Sigmoid colon (tissue), 7 donors: ENCODE data around the gene FAM89A. TPM values are rescaled to one million over a fixed set of nuclear protein-coding genes. Genes with fewer than 3 reads are reported as not detected.
"Not testable (repeated sequence)": the region's sequence is repeated elsewhere in the genome, so short reads cannot be mapped to it uniquely, and the experiment has no call there.

Source experiments
- DNase-seq: peaks from one replicate; pipeline ENCODE4 v3.0.0-alpha.2; 2019
- H3K27ac ChIP-seq, 4 donors: fragments of 200-600 bp; sonication (generic); one replicate each; pipeline ENCODE4 v1.5.1; 2016 to 2019; ENCODE audit warnings: mild to moderate bottlenecking in 1 of 4
- H3K27me3 ChIP-seq, 3 donors: fragments of 200-600 bp; sonication (generic); one replicate each; pipeline ENCODE4 v1.5.1; 2019; ENCODE audit warnings: mild to moderate bottlenecking in 1 of 3
- H3K36me3 ChIP-seq, 4 donors: fragments of 200-600 bp; sonication (generic); one replicate each; pipeline ENCODE4 v1.5.1; 2016 to 2019
- H3K4me1 ChIP-seq, 4 donors: fragments of 200-600 bp; sonication (generic); one replicate each; pipeline ENCODE4 v1.5.1; 2017 to 2019
- H3K4me3 ChIP-seq, 4 donors: fragments of 200-600 bp; sonication (generic); one replicate each; pipeline ENCODE4 v1.5.1; 2017 to 2019; ENCODE audit warnings: mild to moderate bottlenecking in 2 of 4, moderate library complexity in 1 of 4
- H3K9me3 ChIP-seq, 4 donors: fragments of 200-600 bp in 3 of 4; sonication (generic) in 3 of 4; one replicate each; pipeline versions ENCODE4 v1.5.1 to v1.6.1; 2013 to 2019
- CTCF ChIP-seq, 4 experiments: fragments of 450-650 bp in 3 of 4; fragments of 200-600 bp in 1 of 4; IDR thresholded peaks; one replicate each; pipeline ENCODE4 v1.5.1; 2016 to 2019; ENCODE audit warnings: antibody characterized with exemption in 4 of 4, mild to moderate bottlenecking in 3 of 4, moderate library complexity in 2 of 4
- EP300 ChIP-seq, 4 donors: sonication (generic); formaldehyde crosslinking; IDR thresholded peaks; one replicate each; pipeline ENCODE4 v1.6.1; 2017; ENCODE audit warnings: antibody characterized with exemption in 4 of 4
- POLR2A ChIP-seq, 2 donors: fragments of 450-650 bp; IDR thresholded peaks; one replicate each; pipeline ENCODE4 v1.6.1; 2016; ENCODE audit warnings: antibody characterized with exemption in 2 of 2, mild to moderate bottlenecking in 2 of 2, moderate library complexity in 2 of 2
- POLR2AphosphoS5 ChIP-seq, 4 donors: sonication (generic); formaldehyde crosslinking; IDR thresholded peaks; one replicate each; pipeline ENCODE4 v1.6.1; 2017; ENCODE audit warnings: antibody characterized with exemption in 4 of 4
- WGBS, 2 donors: extraction: QIAGEN DNeasy Blood & Tissue Kit; methylation state at CpG; one replicate each; pipeline ENCODE4 v1.1.7; 2013; 5-methylcytosine and 5-hydroxymethylcytosine counted together
- intact Hi-C: fragments of 100-400 bp; cut with DNase I; formaldehyde crosslinking; loops from one replicate; pipeline ENCODE4 v1.15.1; 2023
- polyA plus RNA-seq, 3 donors: library from polyadenylated mRNA; stranded (reverse); fragments of 200-250 nt; gene quantifications; one replicate each; pipeline ENCODE4 v1.2.3, GENCODE V29; 2013
- total RNA-seq, 4 donors: library from RNA; depleted of rRNA; stranded (reverse); fragments of >200 nt; gene quantifications; one replicate each; pipeline ENCODE4 v1.1.0, GENCODE V29; 2016
- donor health status: healthy with polysubstance abuse.
- donor health status: Bipolar disorder and iron deficiency.
- donor health status: healthy.

FAM89A gene
- total and polyA plus RNA-seq, 7 donors = 2.3 to 9.9 (median 5.8) TPM

DNA sequence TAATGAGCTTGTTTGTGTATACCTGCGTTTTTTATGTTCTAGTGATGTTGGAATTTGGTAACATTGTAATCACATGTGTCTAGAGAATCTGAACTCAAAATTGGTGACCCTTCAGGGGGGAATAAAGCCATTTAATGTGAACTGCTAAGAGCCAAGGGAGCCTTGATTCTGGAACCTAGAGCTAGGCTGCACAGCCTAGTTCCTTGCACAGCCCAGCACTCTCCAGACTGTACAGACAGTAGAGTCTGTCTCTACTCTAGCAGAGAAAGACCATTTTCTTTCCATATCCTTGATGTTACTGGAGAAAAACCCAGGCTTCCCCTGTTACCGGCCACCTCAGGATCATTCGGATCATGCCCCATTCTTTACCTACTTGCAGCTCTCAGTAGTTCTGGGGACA is 52.6 kb downstream of the FAM89A start:
- DNase-seq = no peak
- H3K27ac ChIP-seq = no peak overlapping the region
- H3K4me3 ChIP-seq = no peak overlapping the region
- H3K27me3 ChIP-seq = no peaks in the 10 kb centered on the region
- peaks cover 0 to 28% (median 8%) of the 10 kb centered on the region in 4 donors for H3K36me3 ChIP-seq
- TF ChIP-seq POLR2AphosphoS5 (IDR thresholded peaks at IDR 0.05) (no peak), POLR2A (IDR thresholded peaks at IDR 0.05) (no peak), EP300 (IDR thresholded peaks at IDR 0.05) (no peak), CTCF (IDR thresholded peaks at IDR 0.05) (no peak)
- intact Hi-C loops = no loop called here
- H3K4me1 ChIP-seq = no peaks in the 10 kb centered on the region
- 30 to 79% methylated on average over 3 of the region's 3 CpGs for WGBS, 2 donors
- H3K9me3 ChIP-seq = no peaks in the 10 kb centered on the region

GRCh38 chr1:230986976-230987375 is 53.1 kb downstream of the FAM89A start:
- Histone ChIP-seq H3K27ac (no peak overlapping the region), H3K4me3 (no peak overlapping the region), H3K4me1 (no peaks in the 10 kb centered on the region), H3K9me3 (no peaks in the 10 kb centered on the region), H3K36me3 (peaks cover 0 to 28% (median 6%) of the 10 kb centered on the region in 4 donors), H3K27me3 (no peaks in the 10 kb centered on the region)
- intact Hi-C loops = no loop called here
- TF ChIP-seq EP300 (IDR thresholded peaks at IDR 0.05) (no peak), CTCF (IDR thresholded peaks at IDR 0.05) (no peak), POLR2AphosphoS5 (IDR thresholded peaks at IDR 0.05) (no peak), POLR2A (IDR thresholded peaks at IDR 0.05) (no peak)
- no peak for DNase-seq
- 41 to 77% methylated on average over 7 of the region's 7 CpGs for WGBS, 2 donors

GRCh38 chr1:230985711-230986110 is 54.3 kb downstream of the FAM89A start:
- Histone ChIP-seq H3K4me1 (no peaks in the 10 kb centered on the region), H3K27me3 (no peaks in the 10 kb centered on the region), H3K4me3 (no peak overlapping the region), H3K9me3 (no peaks in the 10 kb centered on the region), H3K36me3 (peaks cover 0 to 25% (median 3%) of the 10 kb centered on the region in 4 donors), H3K27ac (no peak overlapping the region)
- 22 to 84% methylated on average over 6 of the region's 6 CpGs for WGBS, 2 donors
- DNase-seq = no peak
- intact Hi-C loops = no loop called here
- TF ChIP-seq CTCF (IDR thresholded peaks at IDR 0.05) (no peak), POLR2AphosphoS5 (IDR thresholded peaks at IDR 0.05) (no peak), EP300 (IDR thresholded peaks at IDR 0.05) (no peak), POLR2A (IDR thresholded peaks at IDR 0.05) (no peak)

GRCh38 chr1:230984622-230985515 is 55.2 kb downstream of the FAM89A start:
- H3K27me3 ChIP-seq, H3K27ac ChIP-seq, H3K4me3 ChIP-seq, intact Hi-C loops, H3K4me1 ChIP-seq, DNase-seq, H3K9me3 ChIP-seq: not testable (repeated sequence)
- peaks cover 0 to 16% (median 3%) of the 10 kb centered on the region in 4 donors for H3K36me3 ChIP-seq
- WGBS, 2 donors = 15 to 64% methylated on average over 10 of the region's 10 CpGs

DNA sequence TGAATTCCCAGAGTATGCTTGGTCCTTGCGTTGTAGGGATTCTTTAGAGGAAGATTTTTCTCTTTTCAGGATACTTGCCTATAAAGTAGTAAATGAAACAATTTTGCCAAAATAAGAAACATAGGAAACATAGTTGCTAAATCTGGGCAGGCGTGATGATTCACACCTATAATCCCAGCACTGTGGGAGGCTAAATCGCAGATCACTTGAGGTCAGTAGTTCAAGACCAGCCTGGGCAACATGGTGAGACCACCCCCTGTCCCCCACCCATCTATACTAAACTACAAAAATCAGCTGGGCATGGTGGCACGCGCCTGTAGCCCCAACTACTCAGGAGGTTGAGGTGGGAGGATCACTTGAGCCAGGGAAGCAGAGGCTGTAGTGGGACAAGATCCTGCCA is 56.2 kb downstream of the FAM89A start:
- TF ChIP-seq CTCF (IDR thresholded peaks at IDR 0.05) = no peak
- TF ChIP-seq EP300 (IDR thresholded peaks at IDR 0.05) = no peak
- no peak for TF ChIP-seq POLR2A (IDR thresholded peaks at IDR 0.05)
- no peak for TF ChIP-seq POLR2AphosphoS5 (IDR thresholded peaks at IDR 0.05)
- H3K27ac ChIP-seq = no peak overlapping the region
- no peaks in the 10 kb centered on the region for H3K9me3 ChIP-seq
- H3K4me3 ChIP-seq = no peak overlapping the region
- no peak for DNase-seq
- WGBS, 2 donors = 88 to 90% methylated on average over 5 of the region's 5 CpGs
- H3K36me3 ChIP-seq = peaks cover 0 to 14% (median 0%) of the 10 kb centered on the region in 4 donors
- intact Hi-C loops = no loop called here
- no peaks in the 10 kb centered on the region for H3K27me3 ChIP-seq
- H3K4me1 ChIP-seq = peaks cover 0 to 13% (median 6%) of the 10 kb centered on the region in 4 donors
